ENCODE measurements around the gene SLC30A3. TPM values are rescaled to one million over a fixed set of nuclear protein-coding genes. Genes with fewer than 3 reads are reported as not detected.

The SLC30A3 gene
- total and polyA plus RNA-seq, 2 of the 13 experiments (the other 11 are each of a cell fraction or from before 2014, with no cell fraction given): 0.38 to 0.79 TPM

DNA sequence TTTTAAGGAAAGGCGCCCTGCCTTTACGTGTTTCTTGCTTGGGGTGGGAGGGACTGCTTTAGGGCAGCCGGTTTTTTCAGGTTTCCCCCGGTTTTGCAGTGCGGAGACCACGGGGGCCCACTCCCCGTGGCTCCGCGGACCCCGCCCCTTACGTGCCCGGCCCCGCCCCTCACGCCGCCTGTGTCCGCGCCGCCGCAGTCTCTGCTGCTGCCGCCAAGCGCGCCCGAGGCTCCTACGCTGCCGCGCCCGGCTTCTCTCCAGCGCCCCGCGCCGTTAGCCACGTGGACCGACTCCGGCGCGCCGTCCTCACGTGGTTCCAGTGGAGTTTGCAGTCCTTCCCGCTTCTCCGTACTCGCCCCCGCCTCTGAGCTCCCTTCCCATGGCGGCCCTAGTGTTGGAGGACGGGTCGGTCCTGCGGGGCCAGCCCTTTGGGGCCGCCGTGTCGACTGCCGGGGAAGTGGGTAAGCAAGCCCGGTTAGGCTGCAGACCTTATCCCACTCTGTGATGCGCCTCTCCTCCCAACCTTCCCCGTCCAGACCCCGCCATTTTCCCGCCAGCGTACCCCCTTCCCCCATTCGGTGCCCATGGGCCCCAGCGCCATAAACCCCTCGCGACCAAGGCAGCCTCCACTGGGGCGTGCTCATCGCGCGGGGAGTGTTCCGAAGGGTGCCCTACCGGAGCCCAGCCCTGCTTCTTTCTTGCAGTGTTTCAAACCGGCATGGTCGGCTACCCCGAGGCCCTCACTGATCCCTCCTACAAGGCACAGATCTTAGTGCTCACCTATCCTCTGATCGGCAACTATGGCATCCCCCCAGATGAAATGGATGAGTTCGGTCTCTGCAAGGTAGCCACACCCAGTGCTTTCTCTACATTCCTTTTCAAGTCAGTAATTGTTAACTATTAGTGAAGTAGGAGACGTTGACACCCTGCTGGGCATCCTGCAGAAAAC, 45.4 kb downstream of the SLC30A3 start, which contains the start of gene CAD (continued):
- TF ChIP-seq ZNF747 (CRISPR knock-in tag; IDR thresholded peaks at IDR 0.05; ENCODE audit: borderline replicate concordance) (no peak), TBP (CRISPR knock-in tag; IDR thresholded peaks at IDR 0.05) (no peak), EED (CRISPR knock-in tag; IDR thresholded peaks at IDR 0.05) (no peak), HCFC1 (IDR thresholded peaks at IDR 0.05; ENCODE audit: low read depth, low read length) (no peak), TBX2 (CRISPR knock-in tag; IDR thresholded peaks at IDR 0.05; ENCODE audit: borderline replicate concordance) (peak; percentile 66; the same call in 1 of the 2 replicates), NPAS2 (CRISPR knock-in tag; IDR thresholded peaks at IDR 0.05; ENCODE audit: borderline replicate concordance) (no peak), KDM3A (CRISPR knock-in tag; IDR thresholded peaks at IDR 0.05; ENCODE audit: low read depth) (0 out of 2 replicates have a peak, but pooled peaks have one; percentile 28), FOXP4 (CRISPR knock-in tag; IDR thresholded peaks at IDR 0.05) (0 out of 2 replicates have a peak, but pooled peaks have one; percentile 15), ZNF430 (CRISPR knock-in tag; IDR thresholded peaks at IDR 0.05) (peak; percentile 85; the same call in 1 of the 2 replicates), MYNN (CRISPR knock-in tag; IDR thresholded peaks at IDR 0.05; ENCODE audit: low read depth) (peak; percentile 62; the same call in 1 of the 2 replicates), KLF16 (CRISPR knock-in tag; IDR thresholded peaks at IDR 0.05) (peak; percentile 35 to 77; a peak in 1 of 4 replicates), ZNF333 (CRISPR knock-in tag; IDR thresholded peaks at IDR 0.05; ENCODE audit: borderline replicate concordance) (no peak), MNT (IDR thresholded peaks at IDR 0.05) (peak; percentile 71), ZEB1 (IDR thresholded peaks at IDR 0.05; ENCODE audit: insufficient replicate concordance, low read depth) (no peak), ZNF354B (CRISPR knock-in tag; IDR thresholded peaks at IDR 0.05) (0 out of 2 replicates have a peak, but pooled peaks have one; percentile 45), ZFP36L2 (CRISPR knock-in tag; IDR thresholded peaks at IDR 0.05) (0 out of 2 replicates have a peak, but pooled peaks have one; percentile 8), ZNF124 (CRISPR knock-in tag; IDR thresholded peaks at IDR 0.05) (no peak)
- TF ChIP-seq, protein P1, sequence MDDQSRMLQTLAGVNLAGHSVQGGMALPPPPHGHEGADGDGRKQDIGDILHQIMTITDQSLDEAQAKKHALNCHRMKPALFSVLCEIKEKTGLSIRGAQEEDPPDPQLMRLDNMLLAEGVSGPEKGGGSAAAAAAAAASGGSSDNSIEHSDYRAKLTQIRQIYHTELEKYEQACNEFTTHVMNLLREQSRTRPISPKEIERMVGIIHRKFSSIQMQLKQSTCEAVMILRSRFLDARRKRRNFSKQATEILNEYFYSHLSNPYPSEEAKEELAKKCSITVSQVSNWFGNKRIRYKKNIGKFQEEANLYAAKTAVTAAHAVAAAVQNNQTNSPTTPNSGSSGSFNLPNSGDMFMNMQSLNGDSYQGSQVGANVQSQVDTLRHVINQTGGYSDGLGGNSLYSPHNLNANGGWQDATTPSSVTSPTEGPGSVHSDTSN (CRISPR knock-in tag; IDR thresholded peaks at IDR 0.05; ENCODE audit: borderline replicate concordance): no peak
- TF ChIP-seq, protein P2, sequence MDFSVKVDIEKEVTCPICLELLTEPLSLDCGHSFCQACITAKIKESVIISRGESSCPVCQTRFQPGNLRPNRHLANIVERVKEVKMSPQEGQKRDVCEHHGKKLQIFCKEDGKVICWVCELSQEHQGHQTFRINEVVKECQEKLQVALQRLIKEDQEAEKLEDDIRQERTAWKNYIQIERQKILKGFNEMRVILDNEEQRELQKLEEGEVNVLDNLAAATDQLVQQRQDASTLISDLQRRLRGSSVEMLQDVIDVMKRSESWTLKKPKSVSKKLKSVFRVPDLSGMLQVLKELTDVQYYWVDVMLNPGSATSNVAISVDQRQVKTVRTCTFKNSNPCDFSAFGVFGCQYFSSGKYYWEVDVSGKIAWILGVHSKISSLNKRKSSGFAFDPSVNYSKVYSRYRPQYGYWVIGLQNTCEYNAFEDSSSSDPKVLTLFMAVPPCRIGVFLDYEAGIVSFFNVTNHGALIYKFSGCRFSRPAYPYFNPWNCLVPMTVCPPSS (IDR thresholded peaks at IDR 0.05): no peak
- TF ChIP-seq, protein P3, sequence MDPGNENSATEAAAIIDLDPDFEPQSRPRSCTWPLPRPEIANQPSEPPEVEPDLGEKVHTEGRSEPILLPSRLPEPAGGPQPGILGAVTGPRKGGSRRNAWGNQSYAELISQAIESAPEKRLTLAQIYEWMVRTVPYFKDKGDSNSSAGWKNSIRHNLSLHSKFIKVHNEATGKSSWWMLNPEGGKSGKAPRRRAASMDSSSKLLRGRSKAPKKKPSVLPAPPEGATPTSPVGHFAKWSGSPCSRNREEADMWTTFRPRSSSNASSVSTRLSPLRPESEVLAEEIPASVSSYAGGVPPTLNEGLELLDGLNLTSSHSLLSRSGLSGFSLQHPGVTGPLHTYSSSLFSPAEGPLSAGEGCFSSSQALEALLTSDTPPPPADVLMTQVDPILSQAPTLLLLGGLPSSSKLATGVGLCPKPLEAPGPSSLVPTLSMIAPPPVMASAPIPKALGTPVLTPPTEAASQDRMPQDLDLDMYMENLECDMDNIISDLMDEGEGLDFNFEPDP (CRISPR knock-in tag; conservative IDR thresholded peaks at IDR 0.05): no peak
